H9 (cell line): ENCODE data around the gene MYBBP1A. TPM values are rescaled to one million over a fixed set of nuclear protein-coding genes. Genes with fewer than 3 reads are reported as not detected.

Experiments
- DNase-seq: peaks from one replicate; pipeline ENCODE4 v3.0.0-alpha.2; 2017
- H2AFZ ChIP-seq: one replicate; pipeline ENCODE4 v1.6.1; 2013; ENCODE audit warnings: mild to moderate bottlenecking, low read length, control low read depth, moderate library complexity
- H2AK5ac ChIP-seq: 2 replicates; pipeline ENCODE4 v1.6.1; 2013; ENCODE audit warnings: low read length, control low read depth, mixed read lengths; ENCODE audit not compliant: insufficient read length
- H2BK120ac ChIP-seq: one replicate; pipeline ENCODE4 v1.6.1; 2013; ENCODE audit warnings: low read depth, mild to moderate bottlenecking, low read length, control low read depth, inconsistent platforms; ENCODE audit not compliant: poor library complexity, severe bottlenecking
- H2BK12ac ChIP-seq: 2 replicates; pipeline ENCODE4 v1.6.1; 2013; ENCODE audit warnings: low read length, control low read depth, mixed read lengths, low read depth; ENCODE audit not compliant: insufficient read length
- H2BK15ac ChIP-seq: 2 replicates; pipeline ENCODE4 v1.6.1; 2013; ENCODE audit warnings: low read depth, low read length, control low read depth
- H2BK20ac ChIP-seq: one replicate; pipeline ENCODE4 v1.6.1; 2013; ENCODE audit warnings: low read depth, mild to moderate bottlenecking, low read length, control low read depth, inconsistent platforms; ENCODE audit not compliant: poor library complexity, severe bottlenecking
- H2BK5ac ChIP-seq: 2 replicates; pipeline ENCODE4 v1.6.1; 2013; ENCODE audit warnings: low read length, control low read depth, mixed read lengths; ENCODE audit not compliant: insufficient read length
- H3K14ac ChIP-seq: 2 replicates; pipeline ENCODE4 v1.6.1; 2013; ENCODE audit warnings: low read length, control low read depth; ENCODE audit not compliant: insufficient read depth
- H3K18ac ChIP-seq: 2 replicates; pipeline ENCODE4 v1.6.1; 2013; ENCODE audit warnings: low read depth, mild to moderate bottlenecking, mixed read lengths, low read length, control low read depth; ENCODE audit not compliant: insufficient read length
- H3K23ac ChIP-seq: 2 replicates; pipeline ENCODE4 v1.6.1; 2013; ENCODE audit warnings: low read length, control low read depth, mixed read lengths, low read depth; ENCODE audit not compliant: insufficient read length
- H3K23me2 ChIP-seq: 2 replicates; pipeline ENCODE4 v1.6.1; 2013; ENCODE audit warnings: low read depth, mild to moderate bottlenecking, mixed read lengths, low read length, control low read depth; ENCODE audit not compliant: insufficient read length, poor library complexity, severe bottlenecking
- H3K27ac ChIP-seq: 2 replicates; pipeline ENCODE4 v1.5.1; 2013; ENCODE audit warnings: low read length, control low read depth, mixed read lengths, low read depth; ENCODE audit not compliant: insufficient read length
- H3K27me3 ChIP-seq: 2 replicates; pipeline ENCODE4 v1.6.1; 2013; ENCODE audit warnings: low read length, control low read depth, inconsistent platforms; ENCODE audit not compliant: insufficient read depth
- H3K4ac ChIP-seq: 2 replicates; pipeline ENCODE4 v1.6.1; 2013; ENCODE audit warnings: low read depth, mild to moderate bottlenecking, control low read depth, inconsistent platforms, low read length, moderate library complexity
- H3K4me1 ChIP-seq: 2 replicates; pipeline ENCODE4 v1.6.1; 2013; ENCODE audit warnings: low read length, control low read depth, inconsistent platforms; ENCODE audit not compliant: insufficient read depth
- H3K4me2 ChIP-seq: 2 replicates; pipeline ENCODE4 v1.6.1; 2013; ENCODE audit warnings: low read length, control low read depth, mixed read lengths; ENCODE audit not compliant: insufficient read length, insufficient read depth
- H3K56ac ChIP-seq: 2 replicates; pipeline ENCODE4 v1.6.1; 2013; ENCODE audit warnings: low read depth, mild to moderate bottlenecking, mixed read lengths, low read length, control low read depth; ENCODE audit not compliant: insufficient read length
- H3K79me1 ChIP-seq: 2 replicates; pipeline ENCODE4 v1.6.1; 2013; ENCODE audit warnings: low read depth, mild to moderate bottlenecking, moderate library complexity, low read length, control low read depth, inconsistent platforms; ENCODE audit not compliant: insufficient read depth, poor library complexity, severe bottlenecking
- H3K79me2 ChIP-seq: 2 replicates; pipeline ENCODE4 v1.6.1; 2013; ENCODE audit warnings: low read length, control low read depth, inconsistent platforms; ENCODE audit not compliant: insufficient read depth
- H3K9ac ChIP-seq: 2 replicates; pipeline ENCODE4 v1.6.1; 2013; ENCODE audit warnings: low read length, control low read depth, mixed read lengths; ENCODE audit not compliant: insufficient read length; ENCODE audit errors: extremely low read depth
- H3K9me3 ChIP-seq: one replicate; pipeline ENCODE4 v1.6.1; 2013; ENCODE audit warnings: low read depth, low read length, inconsistent platforms; ENCODE audit not compliant: control insufficient read depth
- H3T11ph ChIP-seq: one replicate; pipeline ENCODE4 v1.6.1; 2013; ENCODE audit warnings: mild to moderate bottlenecking, low read length, control low read depth, inconsistent platforms
- H4K20me1 ChIP-seq: one replicate; pipeline ENCODE4 v1.6.1; 2013; ENCODE audit not compliant: control insufficient read depth, insufficient read length, insufficient read depth
- H4K5ac ChIP-seq: 2 replicates; pipeline ENCODE4 v1.6.1; 2013; ENCODE audit warnings: low read depth, mild to moderate bottlenecking, mixed read lengths, low read length, control low read depth; ENCODE audit not compliant: insufficient read length
- H4K8ac ChIP-seq: replicated peaks from 2 replicates; pipeline ENCODE4 v1.6.1; 2013; ENCODE audit warnings: low read length, control low read depth, mixed read lengths, low read depth; ENCODE audit not compliant: insufficient read length
- H4K91ac ChIP-seq: 2 replicates; pipeline ENCODE4 v1.6.1; 2013; ENCODE audit warnings: low read depth, mild to moderate bottlenecking, moderate library complexity, mixed read lengths, low read length, control low read depth; ENCODE audit not compliant: insufficient read length
- H3K27ac Mint-ChIP-seq, 3 experiments: 2 replicates in 2 of 3; 3 replicates in 1 of 3; pipeline ENCODE4 v1.8.0; 2020 to 2021; ENCODE audit warnings: mixed read lengths in 3 of 3, mild to moderate bottlenecking in 1 of 3, moderate library complexity in 1 of 3
- H3K27me3 Mint-ChIP-seq: 2 replicates; pipeline ENCODE4 v1.8.0; 2021; ENCODE audit warnings: low read depth, mild to moderate bottlenecking, moderate library complexity, mixed read lengths
- H3K36me3 Mint-ChIP-seq, 3 experiments: 2 replicates in 2 of 3; 3 replicates in 1 of 3; pipeline ENCODE4 v1.8.0; 2020 to 2021; ENCODE audit warnings: low read depth in 3 of 3, mixed read lengths in 3 of 3; ENCODE audit not compliant: insufficient read depth in 1 of 3
- H3K4me1 Mint-ChIP-seq, 2 experiments: 2 replicates each; pipeline ENCODE4 v1.8.0; 2020; ENCODE audit warnings: mixed read lengths in 2 of 2
- H3K4me3 Mint-ChIP-seq, 2 experiments: 2 replicates in 1 of 2; 3 replicates in 1 of 2; pipeline ENCODE4 v1.8.0; 2020 to 2021; ENCODE audit warnings: mild to moderate bottlenecking in 2 of 2, mixed read lengths in 2 of 2, moderate library complexity in 1 of 2
- H3K9me3 Mint-ChIP-seq, 2 experiments: 2 replicates in 1 of 2; 3 replicates in 1 of 2; pipeline ENCODE4 v1.8.0; 2020; ENCODE audit warnings: mild to moderate bottlenecking in 2 of 2, mixed read lengths in 2 of 2, moderate library complexity in 1 of 2
- CTCF ChIP-seq: fragments of 200-600 bp; sonication (generic); conservative IDR thresholded peaks from 3 replicates; pipeline ENCODE4 v1.8.0; 2021; ENCODE audit warnings: antibody characterized with exemption, mild to moderate bottlenecking
- WGBS: extraction: QIAGEN DNeasy Blood & Tissue Kit; methylation state at CpG from one replicate; pipeline ENCODE4 v1.1.7; 2013; ENCODE audit warnings: missing lambda C conversion rate, low lambda C conversion rate, mixed read lengths; ENCODE audit not compliant: insufficient read length; ENCODE audit errors: extremely low coverage; 5-methylcytosine and 5-hydroxymethylcytosine counted together
- total RNA-seq: library from RNA; stranded (reverse); gene quantifications from 2 replicates; pipeline ENCODE4 v1.2.1, GENCODE V29; 2021

Gene MYBBP1A
- total RNA-seq, 1 experiment from 2014 or later = 181 TPM

GRCh38 chr17:4586043-4586442, 30.9 kb upstream of the MYBBP1A start:
- H3K4me1 ChIP-seq = no peaks in the 10 kb centered on the region; the same call in 1 of the 2 replicates
- no peak overlapping the region for H4K8ac ChIP-seq
- peaks cover 2% of the 10 kb centered on the region for H4K20me1 ChIP-seq
- Mint-ChIP-seq H3K9me3 (no peaks in the 10 kb centered on the region), H3K4me3 (peak overlapping the region in 1 of 2 experiments; percentile 52; a peak in 1 of 5 replicates), H3K36me3 (no peaks in the 10 kb centered on the region; a peak in 1 of 7 replicates), H3K27ac (no peak overlapping the region), H3K27me3 (peaks cover 75% of the 10 kb centered on the region), H3K4me1 (peaks cover 21 to 41% of the 10 kb centered on the region in 2 experiments)
- H3K9ac ChIP-seq = no peak overlapping the region
- H3K14ac ChIP-seq = no peak overlapping the region
- no peak overlapping the region for H2AFZ ChIP-seq
- H4K91ac ChIP-seq = no peak overlapping the region
- no peak overlapping the region for H4K5ac ChIP-seq
- H3K4me2 ChIP-seq = no peak overlapping the region
- H2AK5ac ChIP-seq = no peak overlapping the region
- WGBS = no CpG with 5 or more reads among the region's 9 CpGs
- no peak for TF ChIP-seq CTCF
- no peak overlapping the region for H2BK120ac ChIP-seq
- H3K18ac ChIP-seq = no peak overlapping the region
- H3K27me3 ChIP-seq = peaks cover 23% of the 10 kb centered on the region; the same call in 1 of the 2 replicates
- H3K56ac ChIP-seq = no peak overlapping the region
- H3K27ac ChIP-seq = no peak overlapping the region
- peaks cover 8% of the 10 kb centered on the region for H3K23me2 ChIP-seq
- H2BK5ac ChIP-seq = no peak overlapping the region
- no peak overlapping the region for H3K23ac ChIP-seq
- no peak overlapping the region for H3T11ph ChIP-seq
- no peaks in the 10 kb centered on the region for H3K9me3 ChIP-seq
- H3K79me2 ChIP-seq = no peaks in the 10 kb centered on the region
- no peak for DNase-seq
- H2BK15ac ChIP-seq = no peak overlapping the region
- no peak overlapping the region for H2BK12ac ChIP-seq
- no peak overlapping the region for H2BK20ac ChIP-seq
- no peaks in the 10 kb centered on the region for H3K79me1 ChIP-seq
- H3K4ac ChIP-seq = no peak overlapping the region
